Measurements from ENCODE around the gene WNT7B. TPM values are rescaled to one million over a fixed set of nuclear protein-coding genes. Genes with fewer than 3 reads are reported as not detected.
A peak's percentile ranks its signal among the peaks of the same experiment; 100 is the strongest.

WNT7B gene
- total RNA-seq, 6 experiments from 2014 or later, result 0.10 to 0.12 TPM; not detected in 4

DNA sequence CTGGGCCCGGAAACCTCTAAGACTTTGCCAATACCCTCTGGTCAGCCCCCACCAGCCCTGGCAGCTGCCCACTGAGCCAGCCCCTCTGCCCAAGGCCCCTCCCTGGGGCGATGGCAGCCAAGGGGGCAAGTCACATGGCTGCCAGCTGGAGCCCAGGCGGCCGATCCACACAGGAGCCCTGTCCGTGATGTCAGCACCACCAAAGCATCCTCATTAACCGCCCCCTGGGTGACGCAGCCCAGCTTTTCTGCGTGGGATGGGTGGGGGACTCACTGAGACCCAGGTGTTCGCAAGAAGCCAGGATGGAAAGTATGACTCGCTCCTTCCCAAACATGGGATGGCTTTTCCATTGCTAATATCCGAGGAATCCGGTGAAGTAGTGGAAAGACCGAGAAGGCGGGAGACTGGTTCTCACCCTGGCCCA lies 46.6 kb upstream of the WNT7B start:
- Histone ChIP-seq H3K4me3 (no peak overlapping the region), H3K4me1 (peaks cover 0 to 13% (median 0%) of the 10 kb centered on the region in 4 donors), H3K9me3 (no peaks in the 10 kb centered on the region), H3K36me3 (no peaks in the 10 kb centered on the region), H3K27me3 (no peaks in the 10 kb centered on the region), H3K27ac (no peak overlapping the region)
- intact Hi-C loops (cut with DNase I), result loop anchor here in 1 of 2 donors (10.0 kb wide), 1 partner anchor 71 kb away; no protein-coding TSS in a partner anchor
- TF ChIP-seq POLR2A (IDR thresholded peaks at IDR 0.05), result no peak
- TF ChIP-seq CTCF (IDR thresholded peaks at IDR 0.05), result no peak
- no peak for ATAC-seq
- WGBS (ENCODE audit: insufficient coverage, low coverage, low lambda C conversion rate, missing lambda C conversion rate), result 85% methylated on average over 3 of the region's 14 CpGs
- DNase-seq, result peak; percentile 15 to 48 (median 41)

DNA sequence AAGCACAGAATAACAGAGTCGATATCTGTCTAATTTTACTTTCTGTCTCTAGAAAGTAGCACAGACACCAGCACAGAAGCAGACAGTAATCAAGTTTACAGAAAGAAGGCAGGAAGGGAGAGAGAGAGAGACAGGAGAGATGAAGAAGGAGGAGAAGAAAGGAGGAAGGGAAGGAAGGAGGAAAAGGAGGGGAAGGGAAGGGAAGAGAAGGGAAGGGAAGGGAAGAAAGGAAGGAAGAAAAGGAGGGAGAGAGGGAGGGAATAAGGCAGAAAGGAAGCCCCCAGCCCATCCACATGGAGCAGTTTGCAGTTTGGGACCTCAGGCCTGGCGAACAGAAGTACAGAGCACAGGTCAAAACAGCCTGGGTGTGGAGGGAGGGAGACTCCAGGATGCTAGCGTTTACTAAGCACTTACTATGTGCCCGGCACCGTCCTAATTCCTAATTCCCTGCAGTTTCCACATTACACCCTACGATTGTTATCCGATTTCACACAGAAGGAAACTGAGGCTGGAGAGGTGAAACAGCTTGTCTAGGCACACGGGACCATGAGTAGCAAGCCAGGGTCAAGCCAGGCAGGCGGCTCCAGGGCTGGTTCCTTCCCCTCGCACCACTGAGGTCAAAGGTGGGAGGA lies 46.0 kb upstream of the WNT7B start:
- no peak overlapping the region for H3K27ac ChIP-seq
- H3K36me3 ChIP-seq, result no peaks in the 10 kb centered on the region
- DNase-seq (peak in 2 of 3 donors; percentile 1 to 7), ATAC-seq (no peak)
- TF ChIP-seq CTCF (IDR thresholded peaks at IDR 0.05) (no peak), POLR2A (IDR thresholded peaks at IDR 0.05) (no peak)
- H3K4me3 ChIP-seq, result no peak overlapping the region
- intact Hi-C loops (cut with DNase I), result loop anchor here in 1 of 2 donors (10.0 kb wide), 1 partner anchor 72 kb away; no protein-coding TSS in a partner anchor
- no peaks in the 10 kb centered on the region for H3K9me3 ChIP-seq
- H3K27me3 ChIP-seq, result no peaks in the 10 kb centered on the region
- peaks cover 0 to 13% (median 0%) of the 10 kb centered on the region in 4 donors for H3K4me1 ChIP-seq
- WGBS (ENCODE audit: insufficient coverage, low coverage, low lambda C conversion rate, missing lambda C conversion rate), result 49% methylated on average over 2 of the region's 10 CpGs

DNA sequence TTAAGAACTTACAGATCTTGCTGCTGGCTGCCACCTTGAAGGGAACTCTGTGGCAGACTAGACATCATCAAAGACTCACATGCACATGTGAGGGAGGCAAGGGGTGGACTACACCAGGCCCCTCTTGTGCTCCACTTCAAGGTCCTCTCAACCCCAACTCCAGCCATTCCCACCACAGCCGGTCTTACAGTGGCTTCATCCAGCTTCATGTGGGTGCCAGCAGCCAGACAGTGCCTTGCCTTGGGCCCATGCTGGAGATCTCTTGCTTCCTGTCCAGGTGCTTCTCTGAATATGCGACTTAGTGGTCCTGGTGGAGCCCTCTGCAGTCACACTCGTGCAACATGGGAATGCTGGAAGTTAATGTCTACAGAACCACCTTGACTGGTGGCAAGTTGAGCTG lies 44.6 kb upstream of the WNT7B start:
- 71% methylated on average over 2 of the region's 3 CpGs for WGBS (ENCODE audit: insufficient coverage, low coverage, low lambda C conversion rate, missing lambda C conversion rate)
- Histone ChIP-seq H3K4me3 (no peak overlapping the region), H3K27ac (no peak overlapping the region), H3K9me3 (no peaks in the 10 kb centered on the region), H3K36me3 (no peaks in the 10 kb centered on the region), H3K27me3 (no peaks in the 10 kb centered on the region), H3K4me1 (peaks cover 0 to 2% (median 0%) of the 10 kb centered on the region in 4 donors)
- ATAC-seq, result no peak
- no peak for TF ChIP-seq POLR2A (IDR thresholded peaks at IDR 0.05)
- no peak for TF ChIP-seq CTCF (IDR thresholded peaks at IDR 0.05)
- intact Hi-C loops (cut with DNase I), result loop anchor here in 1 of 2 donors (10.0 kb wide), 1 partner anchor 73 kb away; no protein-coding TSS in a partner anchor
- peak; percentile 6 to 28 (median 20) for DNase-seq

DNA sequence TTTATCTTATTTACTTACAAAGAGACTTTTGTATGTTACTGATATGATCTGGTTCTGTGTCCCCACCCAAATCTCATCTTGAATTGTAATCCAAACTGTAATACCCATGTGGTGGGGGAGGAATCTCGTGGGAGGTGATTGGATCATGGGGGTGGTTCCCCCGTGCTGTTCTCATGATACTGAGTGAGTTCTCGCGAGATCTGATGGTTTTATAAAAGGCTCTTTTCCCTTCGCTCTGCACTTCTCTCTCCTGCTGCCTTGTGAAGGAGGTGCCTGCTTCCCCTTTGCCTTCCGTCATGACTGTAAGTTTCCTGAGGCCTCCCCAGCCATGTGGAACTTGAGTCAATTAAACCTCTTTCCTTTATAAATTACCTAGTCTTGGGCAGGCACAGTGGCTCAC lies 42.4 kb upstream of the WNT7B start:
- H3K27ac ChIP-seq, result no peak overlapping the region
- 85% methylated on average over 6 of the region's 6 CpGs for WGBS (ENCODE audit: insufficient coverage, low coverage, low lambda C conversion rate, missing lambda C conversion rate)
- intact Hi-C loops (cut with DNase I), result no loop called here
- no peak for TF ChIP-seq CTCF (IDR thresholded peaks at IDR 0.05)
- TF ChIP-seq POLR2A (IDR thresholded peaks at IDR 0.05), result no peak
- H3K4me3 ChIP-seq, result no peak overlapping the region
- ATAC-seq (no peak), DNase-seq (peak; percentile 1 to 18 (median 7))
- no peaks in the 10 kb centered on the region for H3K36me3 ChIP-seq
- no peaks in the 10 kb centered on the region for H3K27me3 ChIP-seq
- H3K4me1 ChIP-seq, result peaks cover 0 to 7% (median 0%) of the 10 kb centered on the region in 4 donors
- H3K9me3 ChIP-seq, result no peaks in the 10 kb centered on the region
